ENCODE results near the gene GDF11.

GDF11 gene

DNA sequence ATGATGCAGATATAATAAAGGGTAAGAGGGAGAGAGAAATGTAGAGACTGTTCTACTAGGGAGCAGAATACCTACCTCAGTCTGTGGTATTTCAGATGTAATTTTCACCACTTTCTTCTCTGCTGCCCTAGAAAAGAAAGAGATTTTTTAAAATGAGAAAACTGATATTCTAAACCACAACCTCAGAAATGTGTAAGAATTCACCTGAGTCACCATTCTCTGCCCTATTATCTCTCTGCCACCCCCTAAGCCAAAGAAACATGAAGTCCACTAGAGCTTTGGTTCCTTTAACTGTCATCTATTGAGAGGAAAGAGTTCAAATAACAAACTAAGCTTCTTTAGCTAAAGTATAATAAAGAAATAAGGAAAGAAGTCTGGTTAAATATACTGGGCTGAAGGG is 53.0 kb downstream of the GDF11 start:
- DNase-seq (ENCODE audit: low read depth): no peak

DNA sequence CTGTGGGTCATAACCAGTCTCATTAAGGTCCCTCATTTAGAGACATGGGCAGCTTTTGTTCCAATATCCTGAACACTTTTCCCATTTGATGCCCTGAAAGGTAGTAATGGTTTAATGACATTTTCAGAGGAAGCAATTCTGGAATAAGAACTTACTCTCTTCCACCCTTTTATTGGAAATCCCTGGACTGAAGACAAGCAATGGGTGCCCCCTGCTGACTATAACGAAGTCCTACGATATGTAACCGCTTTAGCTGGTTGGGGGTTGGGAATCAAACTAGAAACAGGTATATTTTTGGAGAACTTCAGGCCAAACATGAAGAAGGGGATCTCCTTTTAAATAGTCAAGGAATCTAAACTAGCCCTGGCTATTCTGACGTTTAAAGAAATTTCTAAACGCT is 54.1 kb downstream of the GDF11 start:
- no peak for DNase-seq (ENCODE audit: low read depth)

DNA sequence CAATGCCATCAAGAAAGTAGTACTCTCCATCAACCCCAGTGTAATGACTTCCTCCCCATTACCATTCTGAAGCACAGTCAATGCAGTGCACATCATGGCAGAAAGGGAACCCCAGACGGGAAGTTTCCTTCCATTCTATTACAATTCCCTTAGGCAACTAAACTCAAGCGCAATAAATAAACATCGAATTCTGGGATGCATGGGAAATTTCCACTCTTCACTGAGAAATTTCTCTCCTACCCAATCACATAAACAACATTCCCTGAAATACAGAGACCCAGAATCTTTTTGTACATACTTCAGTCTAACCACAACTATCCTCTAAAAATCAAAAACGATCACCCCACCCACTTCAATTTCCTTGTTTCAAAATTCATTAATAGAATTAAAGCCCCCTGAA is 54.6 kb downstream of the GDF11 start:
- DNase-seq (ENCODE audit: low read depth): no peak

All from T follicular helper cell (primary cell).